Mesendoderm (in vitro differentiated cells): ENCODE data around the gene TMEM140. TPM values are rescaled to one million over a fixed set of nuclear protein-coding genes. Genes with fewer than 3 reads are reported as not detected.

Experiments
- DNase-seq: peaks from one replicate; pipeline ENCODE4 v3.0.0; 2013
- H2AK5ac ChIP-seq: 2 replicates; pipeline ENCODE4 v1.6.1; 2013; ENCODE audit warnings: low read length, inconsistent platforms
- H2BK120ac ChIP-seq: 2 replicates; pipeline ENCODE4 v1.6.1; 2013; ENCODE audit warnings: low read depth, mild to moderate bottlenecking, low read length, moderate library complexity, mixed read lengths
- H2BK15ac ChIP-seq: replicated peaks from 2 replicates; pipeline ENCODE4 v1.6.1; 2013; ENCODE audit warnings: low read depth, mild to moderate bottlenecking, moderate library complexity
- H2BK5ac ChIP-seq: 2 replicates; pipeline ENCODE4 v1.6.1; 2013; ENCODE audit warnings: low read length, inconsistent platforms
- H3K18ac ChIP-seq: 2 replicates; pipeline ENCODE4 v1.6.1; 2013; ENCODE audit warnings: mild to moderate bottlenecking, low read length, mixed read lengths
- H3K23ac ChIP-seq: one replicate; pipeline ENCODE4 v1.6.1; 2013; ENCODE audit warnings: low read length
- H3K27ac ChIP-seq: 2 replicates; pipeline ENCODE4 v1.5.1; 2013; ENCODE audit warnings: low read depth, mild to moderate bottlenecking, inconsistent platforms, low read length, moderate library complexity
- H3K27me3 ChIP-seq: 2 replicates; pipeline ENCODE4 v1.6.1; 2013; ENCODE audit warnings: low read length, control low read depth, mild to moderate bottlenecking, inconsistent platforms; ENCODE audit not compliant: insufficient read depth, poor library complexity
- H3K36me3 ChIP-seq: 2 replicates; pipeline ENCODE4 v1.6.1; 2013; ENCODE audit warnings: low read length, inconsistent platforms; ENCODE audit not compliant: control insufficient read depth, insufficient read depth
- H3K4ac ChIP-seq: one replicate; pipeline ENCODE4 v1.6.1; 2013; ENCODE audit warnings: low read depth, mild to moderate bottlenecking, low read length, moderate library complexity
- H3K4me1 ChIP-seq: 2 replicates; pipeline ENCODE4 v1.6.1; 2013; ENCODE audit warnings: low read depth, low read length, inconsistent platforms; ENCODE audit not compliant: control insufficient read depth
- H3K4me2 ChIP-seq: 2 replicates; pipeline ENCODE4 v1.6.1; 2013; ENCODE audit warnings: low read length
- H3K4me3 ChIP-seq: 2 replicates; pipeline ENCODE4 v1.5.1; 2013; ENCODE audit warnings: mild to moderate bottlenecking, low read length
- H3K56ac ChIP-seq: one replicate; pipeline ENCODE4 v1.6.1; 2013; ENCODE audit warnings: low read length
- H3K79me1 ChIP-seq: 2 replicates; pipeline ENCODE4 v1.6.1; 2013; ENCODE audit warnings: low read length, inconsistent platforms
- H3K79me2 ChIP-seq: 2 replicates; pipeline ENCODE4 v1.6.1; 2013; ENCODE audit warnings: mild to moderate bottlenecking, low read length; ENCODE audit not compliant: control insufficient read depth, insufficient read depth
- H3K9ac ChIP-seq: 2 replicates; pipeline ENCODE4 v1.6.1; 2013; ENCODE audit warnings: low read length, inconsistent platforms
- H4K5ac ChIP-seq: one replicate; pipeline ENCODE4 v1.6.1; 2013; ENCODE audit warnings: low read length
- H4K8ac ChIP-seq: one replicate; pipeline ENCODE4 v1.6.1; 2013; ENCODE audit warnings: low read depth, mild to moderate bottlenecking, control low read depth, low read length, moderate library complexity
- WGBS: extraction: QIAGEN DNeasy Blood & Tissue Kit; methylation state at CpG from one replicate; pipeline ENCODE4 v1.1.7; 2013; ENCODE audit warnings: low lambda C conversion rate, missing lambda C conversion rate; ENCODE audit not compliant: insufficient coverage; ENCODE audit errors: extremely low coverage; 5-methylcytosine and 5-hydroxymethylcytosine counted together
- polyA plus RNA-seq, 2 experiments: library from polyadenylated mRNA; stranded (reverse); fragments of 200-250 nt; gene quantifications; one replicate each; pipeline ENCODE4 v1.2.3, GENCODE V29; 2013

TMEM140 gene
- polyA plus RNA-seq (2013, experiment 1 of 2): not detected
- not detected for polyA plus RNA-seq (2013, experiment 2 of 2)

- WGBS: no CpG with 5 or more reads among the region's 13 CpGs
- H3K4ac ChIP-seq: no peak within 1 kb of the TSS
- no peak for DNase-seq
Observed at GRCh38 chr7:135147899-135148721, at the start of gene TMEM140. Gene TMEM140, plus strand, starts transcription at chr7:135148072. Its CDS starts 16,370 bp downstream, at chr7:135164442.

GRCh38 chr7:135098391-135098790, 49.5 kb upstream of the TMEM140 start:
- no peak overlapping the region for H3K4me3 ChIP-seq
- WGBS: no CpG with 5 or more reads among the region's 3 CpGs
- H3K4ac ChIP-seq: no peak overlapping the region
- H3K9ac ChIP-seq: no peak overlapping the region
- H3K79me2 ChIP-seq: no peaks in the 10 kb centered on the region
- H2AK5ac ChIP-seq: no peak overlapping the region
- no peak overlapping the region for H3K18ac ChIP-seq
- no peaks in the 10 kb centered on the region for H3K4me1 ChIP-seq
- no peaks in the 10 kb centered on the region for H3K36me3 ChIP-seq
- no peak overlapping the region for H4K8ac ChIP-seq
- H2BK15ac ChIP-seq: no peak overlapping the region
- peak; percentile 85 for DNase-seq
- no peaks in the 10 kb centered on the region for H3K79me1 ChIP-seq
- no peak overlapping the region for H2BK120ac ChIP-seq
- no peak overlapping the region for H2BK5ac ChIP-seq
- no peak overlapping the region for H3K23ac ChIP-seq
- no peak overlapping the region for H3K27ac ChIP-seq
- no peak overlapping the region for H4K5ac ChIP-seq
- H3K56ac ChIP-seq: no peak overlapping the region
- no peak overlapping the region for H3K4me2 ChIP-seq
- H3K27me3 ChIP-seq: no peaks in the 10 kb centered on the region

More at GRCh38 chr7:135147899-135148721, at the start of gene TMEM140:
- Histone ChIP-seq H2BK15ac (no peak within 1 kb of the TSS), H3K79me2 (no peaks in the 10 kb centered on the region), H3K27me3 (no peaks in the 10 kb centered on the region), H2BK120ac (no peak within 1 kb of the TSS), H4K5ac (no peak within 1 kb of the TSS), H2AK5ac (no peak within 1 kb of the TSS), H3K4me2 (no peak within 1 kb of the TSS), H2BK5ac (no peak within 1 kb of the TSS), H3K9ac (no peak within 1 kb of the TSS), H3K56ac (no peak within 1 kb of the TSS), H3K18ac (no peak within 1 kb of the TSS), H3K27ac (no peak within 1 kb of the TSS), H3K79me1 (no peaks in the 10 kb centered on the region), H3K4me3 (no peak within 1 kb of the TSS), H3K4me1 (no peaks in the 10 kb centered on the region), H4K8ac (no peak within 1 kb of the TSS), H3K23ac (no peak within 1 kb of the TSS), H3K36me3 (no peaks in the 10 kb centered on the region)

GRCh38 chr7:135100856-135101255, 47.0 kb upstream of the TMEM140 start:
- no peaks in the 10 kb centered on the region for H3K79me2 ChIP-seq
- DNase-seq: no peak
- H2AK5ac ChIP-seq: no peak overlapping the region
- H3K4me2 ChIP-seq: no peak overlapping the region
- no peaks in the 10 kb centered on the region for H3K4me1 ChIP-seq
- no peaks in the 10 kb centered on the region for H3K27me3 ChIP-seq
- H3K36me3 ChIP-seq: no peaks in the 10 kb centered on the region
- no peak overlapping the region for H3K4ac ChIP-seq
- H3K27ac ChIP-seq: no peak overlapping the region
- no peak overlapping the region for H3K23ac ChIP-seq
- H3K9ac ChIP-seq: no peak overlapping the region
- no peaks in the 10 kb centered on the region for H3K79me1 ChIP-seq
- no peak overlapping the region for H2BK5ac ChIP-seq
- no peak overlapping the region for H2BK15ac ChIP-seq
- H3K56ac ChIP-seq: no peak overlapping the region
- no peak overlapping the region for H2BK120ac ChIP-seq
- no peak overlapping the region for H4K5ac ChIP-seq
- no peak overlapping the region for H3K18ac ChIP-seq
- H4K8ac ChIP-seq: no peak overlapping the region
- no peak overlapping the region for H3K4me3 ChIP-seq

GRCh38 chr7:135102372-135102771, 45.5 kb upstream of the TMEM140 start:
- Histone ChIP-seq H3K27ac (no peak overlapping the region), H2BK15ac (no peak overlapping the region), H3K27me3 (no peaks in the 10 kb centered on the region), H4K5ac (no peak overlapping the region), H3K36me3 (no peaks in the 10 kb centered on the region), H3K79me2 (no peaks in the 10 kb centered on the region), H4K8ac (no peak overlapping the region), H3K79me1 (no peaks in the 10 kb centered on the region), H3K9ac (no peak overlapping the region), H3K18ac (no peak overlapping the region), H3K4me1 (no peaks in the 10 kb centered on the region), H3K23ac (no peak overlapping the region), H3K4me3 (no peak overlapping the region), H3K4ac (no peak overlapping the region), H3K56ac (no peak overlapping the region), H2AK5ac (no peak overlapping the region), H2BK5ac (no peak overlapping the region), H3K4me2 (no peak overlapping the region), H2BK120ac (no peak overlapping the region)
- DNase-seq: no peak

GRCh38 chr7:135109562-135109961, 38.3 kb upstream of the TMEM140 start:
- Histone ChIP-seq H3K18ac (no peak overlapping the region), H3K23ac (no peak overlapping the region), H2BK5ac (no peak overlapping the region), H3K4ac (no peak overlapping the region), H3K79me2 (no peaks in the 10 kb centered on the region), H3K4me1 (no peaks in the 10 kb centered on the region), H2BK120ac (no peak overlapping the region), H2AK5ac (no peak overlapping the region), H3K27me3 (no peaks in the 10 kb centered on the region), H3K9ac (no peak overlapping the region), H2BK15ac (no peak overlapping the region), H3K79me1 (no peaks in the 10 kb centered on the region), H4K5ac (no peak overlapping the region), H3K56ac (no peak overlapping the region), H3K27ac (no peak overlapping the region), H3K36me3 (no peaks in the 10 kb centered on the region), H3K4me2 (no peak overlapping the region), H4K8ac (no peak overlapping the region), H3K4me3 (no peak overlapping the region)
- no peak for DNase-seq
- no CpG with 5 or more reads among the region's 4 CpGs for WGBS

GRCh38 chr7:135109976-135110375, 37.9 kb upstream of the TMEM140 start:
- H3K56ac ChIP-seq: no peak overlapping the region
- H3K4ac ChIP-seq: no peak overlapping the region
- H3K27ac ChIP-seq: no peak overlapping the region
- no peak overlapping the region for H4K5ac ChIP-seq
- H3K4me1 ChIP-seq: no peaks in the 10 kb centered on the region
- H2BK5ac ChIP-seq: no peak overlapping the region
- H2BK120ac ChIP-seq: no peak overlapping the region
- H3K79me1 ChIP-seq: no peaks in the 10 kb centered on the region
- H3K18ac ChIP-seq: no peak overlapping the region
- H2AK5ac ChIP-seq: no peak overlapping the region
- H3K27me3 ChIP-seq: no peaks in the 10 kb centered on the region
- H3K79me2 ChIP-seq: no peaks in the 10 kb centered on the region
- WGBS: no CpG with 5 or more reads among the region's 1 CpG
- no peak overlapping the region for H3K4me2 ChIP-seq
- DNase-seq: peak; percentile 59
- no peak overlapping the region for H3K9ac ChIP-seq
- H3K36me3 ChIP-seq: no peaks in the 10 kb centered on the region
- H2BK15ac ChIP-seq: no peak overlapping the region
- H3K4me3 ChIP-seq: no peak overlapping the region
- no peak overlapping the region for H4K8ac ChIP-seq
- no peak overlapping the region for H3K23ac ChIP-seq
